ENCODE data around the gene IRF1.
A peak's percentile ranks its signal among the peaks of the same experiment; 100 is the strongest.
"Not testable (repeated sequence)": the region's sequence is repeated elsewhere in the genome, so short reads cannot be mapped to it uniquely, and the experiment has no call there.

The IRF1 gene, protein sequence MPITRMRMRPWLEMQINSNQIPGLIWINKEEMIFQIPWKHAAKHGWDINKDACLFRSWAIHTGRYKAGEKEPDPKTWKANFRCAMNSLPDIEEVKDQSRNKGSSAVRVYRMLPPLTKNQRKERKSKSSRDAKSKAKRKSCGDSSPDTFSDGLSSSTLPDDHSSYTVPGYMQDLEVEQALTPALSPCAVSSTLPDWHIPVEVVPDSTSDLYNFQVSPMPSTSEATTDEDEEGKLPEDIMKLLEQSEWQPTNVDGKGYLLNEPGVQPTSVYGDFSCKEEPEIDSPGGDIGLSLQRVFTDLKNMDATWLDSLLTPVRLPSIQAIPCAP

DNA sequence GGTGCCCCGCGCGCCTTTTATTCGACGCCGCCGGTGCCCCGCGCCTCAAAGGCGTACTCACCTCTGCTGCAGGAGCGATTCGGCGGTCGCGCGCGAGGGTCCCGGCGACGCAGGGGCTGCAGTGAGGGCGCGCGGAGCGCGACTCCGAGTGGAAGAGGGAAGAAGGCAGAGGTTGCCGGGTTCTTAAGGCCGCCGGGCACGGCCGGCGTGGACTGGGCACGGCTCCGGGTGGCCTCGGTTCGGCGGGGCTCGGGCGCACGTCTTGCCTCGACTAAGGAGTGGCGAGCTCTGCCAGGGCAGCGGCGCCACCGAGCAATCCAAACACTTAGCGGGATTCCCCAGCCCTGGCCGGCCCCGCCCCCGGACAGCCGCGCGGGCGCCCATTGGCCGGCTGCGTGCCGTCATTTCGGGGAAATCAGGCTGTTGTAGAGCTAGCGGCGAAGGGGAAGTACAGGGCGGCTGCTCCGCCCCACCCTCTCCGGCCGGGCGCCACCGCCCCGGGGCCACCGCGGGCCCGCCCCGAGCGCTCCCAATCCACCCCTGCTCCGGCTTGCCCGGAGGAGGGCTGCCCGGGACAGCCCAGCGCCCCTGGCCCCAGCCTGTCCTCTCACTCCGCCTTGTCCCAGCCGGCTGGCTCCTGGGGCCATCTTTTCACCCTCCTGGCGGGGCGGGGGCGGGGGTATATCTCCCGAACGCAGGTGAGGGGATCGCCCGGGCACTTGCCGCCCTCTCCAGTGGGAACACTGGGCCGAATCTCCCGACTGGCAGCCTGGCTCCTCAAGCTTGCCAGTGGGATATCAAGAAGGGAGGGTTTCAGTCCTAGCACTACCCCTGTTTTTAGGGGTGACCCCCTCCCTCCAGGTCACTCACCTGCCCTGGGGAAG is at the start of gene IRF1:
IRF1 (minus strand) TSS at position 290 of the 884 bp plus-strand sequence. CDS start 1,295 bp downstream, outside the sequence.
- DNase-seq: peak; percentile 99

DNA sequence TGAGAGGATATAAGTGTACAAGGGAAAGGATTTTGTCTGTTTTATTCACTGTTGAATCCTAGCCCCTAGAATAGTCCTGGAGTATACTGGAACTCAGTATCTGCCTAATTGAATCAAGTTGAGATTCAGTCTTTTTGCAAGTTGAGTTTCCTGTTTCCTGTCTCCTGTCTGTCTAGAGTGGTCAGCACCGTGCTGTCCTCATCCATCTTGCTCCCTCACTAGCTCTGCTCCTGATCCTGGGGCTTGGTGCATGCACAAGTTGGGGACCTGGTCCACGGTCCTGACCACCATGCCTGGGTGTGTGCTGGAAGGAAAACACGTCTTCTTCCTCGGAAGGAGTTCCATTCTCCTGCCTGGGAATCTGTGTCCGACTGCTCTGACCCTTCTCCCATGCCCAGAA is 49.6 kb upstream of the IRF1 start:
- DNase-seq: no peak

DNA sequence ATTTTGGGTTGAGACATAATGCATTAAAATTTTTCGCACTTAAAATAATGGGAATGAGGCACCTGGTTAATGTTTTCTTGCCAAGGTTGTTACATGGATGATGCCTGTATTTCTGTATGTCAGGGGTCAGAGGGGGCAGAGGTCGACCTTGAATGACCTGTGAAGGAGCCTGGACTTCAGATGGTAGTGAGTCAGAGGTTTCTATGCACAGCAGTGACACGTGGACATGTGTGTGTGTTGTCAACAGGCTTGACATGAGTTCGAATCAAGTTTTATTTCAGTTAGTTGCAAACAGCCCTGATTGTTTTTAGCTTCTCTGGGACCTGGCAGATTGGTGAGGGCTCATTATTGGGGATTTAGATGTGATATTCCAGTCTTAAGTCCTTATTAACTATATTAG is 49.1 kb upstream of the IRF1 start:
- no peak for DNase-seq

DNA sequence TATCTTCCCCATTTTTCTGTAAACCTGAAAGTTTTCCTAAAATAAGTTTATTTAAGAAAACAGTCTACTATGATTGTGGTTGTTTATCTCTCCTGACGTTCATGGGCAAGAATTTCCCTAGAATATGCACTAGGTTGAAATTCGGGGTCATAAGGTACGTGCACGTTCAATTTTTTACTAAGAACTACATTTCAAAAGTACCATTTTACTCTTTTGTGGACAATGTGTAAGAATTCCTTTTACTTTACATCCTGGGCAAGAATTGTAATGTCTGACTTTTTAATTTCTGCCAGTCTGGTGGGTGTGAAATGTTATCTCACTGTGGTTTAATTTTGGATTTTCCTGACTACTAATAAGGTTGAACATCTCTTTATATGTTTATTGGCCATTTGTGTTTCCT is 40.4 kb upstream of the IRF1 start:
- no peak for DNase-seq

DNA sequence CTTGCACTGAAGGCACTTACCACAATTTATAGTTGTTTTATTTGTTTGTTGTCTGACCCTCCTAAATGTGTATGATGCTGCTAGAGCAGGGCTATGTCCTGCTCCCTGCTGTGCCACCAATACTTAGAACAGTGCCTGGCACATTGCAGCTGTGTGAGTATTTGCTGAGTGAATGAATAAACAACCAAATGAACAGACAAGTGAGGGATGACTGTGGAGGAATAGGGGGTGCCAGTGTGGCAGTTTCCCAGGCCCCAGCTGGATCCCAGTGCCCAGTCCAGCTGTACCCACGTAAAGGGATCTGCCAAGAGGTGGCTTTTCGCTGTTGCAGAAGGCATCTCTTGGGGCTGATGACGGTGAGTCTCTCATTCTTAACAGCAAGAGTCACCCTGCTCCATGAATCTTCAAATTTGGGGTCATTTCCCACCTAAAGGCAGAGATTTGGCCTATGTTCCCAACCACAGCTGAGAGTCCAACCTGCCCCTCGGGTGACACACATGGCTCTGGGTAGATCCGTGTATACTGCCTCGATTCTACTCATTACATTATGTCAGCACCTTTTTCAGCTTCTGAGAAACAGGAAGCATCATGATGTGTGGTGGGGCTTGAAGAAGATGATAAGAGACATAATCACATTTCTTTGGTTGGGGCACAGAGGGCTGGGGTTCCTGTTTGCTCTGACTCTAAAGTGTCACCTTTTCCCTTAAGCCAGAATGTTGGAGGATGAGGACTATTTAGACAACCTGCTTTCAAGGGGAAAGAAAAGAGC is 38.5 kb upstream of the IRF1 start:
- no peak for DNase-seq

DNA sequence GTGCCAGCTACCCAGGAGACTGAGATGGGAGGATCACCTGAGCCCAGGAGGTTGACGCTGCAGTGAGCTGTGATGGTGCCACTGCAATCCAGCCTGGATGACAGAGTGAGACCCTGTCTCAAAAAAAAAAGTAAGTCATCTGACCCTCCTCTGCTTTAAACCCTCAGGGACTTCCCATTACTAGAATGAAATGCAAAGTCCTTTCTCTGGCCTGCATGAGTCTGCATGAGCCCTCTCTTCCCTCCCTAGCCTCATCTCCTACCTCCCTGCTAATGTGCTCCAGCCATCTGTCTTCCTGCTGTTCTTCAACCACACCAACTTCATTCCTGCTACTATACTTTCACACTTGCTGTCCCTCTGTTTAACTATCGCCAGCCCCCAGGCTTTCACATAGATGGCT is 37.4 kb upstream of the IRF1 start:
- no peak for DNase-seq

DNA sequence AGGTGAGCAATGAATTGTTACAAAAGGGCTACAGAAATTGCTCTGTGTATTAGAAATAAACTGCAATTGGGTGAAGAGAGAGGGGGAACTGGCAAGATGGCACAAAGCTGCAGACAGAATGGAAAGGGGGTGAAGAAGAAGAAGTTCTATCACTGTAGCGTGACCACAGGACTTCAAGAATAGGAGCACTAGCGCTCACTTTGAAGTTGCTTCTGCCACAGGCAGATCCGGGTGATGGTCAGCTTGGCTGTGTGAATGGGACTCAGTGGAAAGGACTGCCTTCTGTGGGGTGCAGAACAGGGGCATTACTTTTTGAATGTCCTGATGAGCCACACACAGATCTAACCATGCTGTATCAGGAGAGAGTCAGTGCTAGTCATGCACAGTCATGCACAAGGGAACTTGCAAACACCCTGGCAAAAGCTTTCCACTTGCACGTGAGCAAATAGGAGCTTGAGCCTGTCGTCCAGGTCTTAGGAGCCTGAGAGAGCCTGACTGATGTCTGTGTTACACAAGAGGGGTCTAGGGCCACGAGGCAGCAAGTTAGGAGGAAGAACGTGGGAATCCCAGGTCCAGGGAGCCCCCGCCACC is 36.5 kb upstream of the IRF1 start:
- DNase-seq: no peak

DNA sequence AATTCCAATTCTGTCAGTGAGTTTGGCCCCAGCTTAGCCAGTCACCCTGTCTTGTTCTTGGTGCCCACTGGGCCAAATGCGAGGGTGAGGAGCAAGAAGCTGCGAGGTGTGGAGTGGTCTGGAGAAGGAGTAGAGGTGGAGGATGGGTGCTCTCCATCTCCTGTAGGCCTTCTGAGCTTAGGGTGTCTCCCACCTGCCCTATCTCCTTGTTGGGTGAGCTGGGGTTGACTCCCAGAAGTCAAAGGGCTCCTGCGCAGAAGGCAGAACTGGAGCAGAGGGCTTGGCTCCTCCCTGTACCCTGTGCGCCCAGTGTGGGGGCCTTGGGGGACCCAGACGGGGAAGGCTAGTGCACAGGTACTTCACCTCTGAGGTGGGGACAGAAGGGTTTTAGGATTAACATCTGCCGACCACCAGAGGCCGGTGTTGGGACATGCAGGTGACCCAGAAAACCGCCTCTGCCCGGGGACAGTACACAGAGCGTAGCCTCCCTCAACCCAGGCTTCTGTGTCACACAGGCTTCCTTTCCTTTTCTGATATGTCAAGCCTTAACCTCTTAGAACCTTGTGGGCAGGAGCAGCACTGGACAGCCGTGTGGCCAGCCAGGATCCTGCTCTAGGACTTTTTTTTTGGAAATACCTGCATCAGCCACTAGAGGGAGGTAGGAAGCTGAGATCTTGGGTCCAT is 35.9 kb upstream of the IRF1 start:
- DNase-seq: peak; percentile 9

DNA sequence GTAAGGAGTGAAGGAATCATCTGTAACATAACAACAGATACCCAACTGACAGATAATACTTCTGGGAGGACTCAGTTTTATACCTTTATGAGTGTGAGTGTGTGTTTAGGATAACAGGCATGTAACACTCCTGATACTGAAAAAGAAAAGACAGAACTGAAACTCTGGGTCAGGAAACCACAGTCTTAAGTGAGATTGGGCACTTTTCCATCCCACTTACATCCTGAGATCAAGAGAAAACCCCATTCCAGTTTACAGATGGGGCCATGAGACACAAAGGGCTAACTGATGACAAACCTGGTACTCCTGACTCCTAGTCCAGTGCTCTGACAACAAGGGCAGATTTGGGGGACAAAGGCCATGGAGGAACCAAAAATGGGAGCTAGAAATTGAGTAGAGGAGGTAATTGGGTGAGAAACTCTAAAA is 34.7 kb upstream of the IRF1 start:
- no peak for DNase-seq

DNA sequence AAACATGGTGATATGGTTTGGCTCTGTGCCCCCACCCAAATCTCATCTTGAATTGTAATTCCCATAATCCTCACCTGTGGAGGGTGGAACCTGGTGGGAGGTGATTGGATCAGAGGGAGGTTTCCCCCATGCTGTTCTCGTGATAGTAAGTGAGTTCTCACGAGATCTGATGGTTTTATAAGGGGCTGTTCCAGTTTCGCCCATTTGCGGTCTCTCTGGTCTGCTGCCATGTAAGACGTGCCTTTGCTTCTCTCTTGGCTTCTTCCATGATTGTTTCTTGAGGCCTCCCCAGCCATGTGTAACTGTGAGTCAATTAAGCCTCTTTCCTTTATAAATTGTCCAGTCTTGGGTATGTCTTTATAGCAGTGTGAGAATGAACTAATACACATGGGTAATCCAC is 34.3 kb upstream of the IRF1 start:
- not testable (repeated sequence) for DNase-seq

DNA sequence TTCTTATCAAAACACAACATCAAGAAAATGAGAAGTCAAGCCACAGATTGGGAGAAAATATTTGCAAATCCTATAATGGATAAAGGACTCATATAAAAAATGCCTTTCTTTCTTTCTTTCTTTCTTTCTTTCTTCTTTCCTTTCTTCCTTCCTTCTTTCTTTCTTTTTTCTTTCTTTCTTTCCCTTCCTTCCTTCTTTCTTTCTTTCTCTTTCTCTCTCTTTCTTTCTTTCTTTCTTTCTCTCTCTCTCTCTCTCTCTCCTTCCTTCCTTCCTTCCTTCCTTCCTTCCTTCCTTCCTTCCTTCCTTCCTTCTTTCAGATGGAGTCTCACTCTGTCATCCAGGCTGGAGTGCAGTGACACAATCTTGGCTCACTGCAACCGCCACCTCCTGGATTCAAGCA is 31.5 kb upstream of the IRF1 start:
- not testable (repeated sequence) for DNase-seq

DNA sequence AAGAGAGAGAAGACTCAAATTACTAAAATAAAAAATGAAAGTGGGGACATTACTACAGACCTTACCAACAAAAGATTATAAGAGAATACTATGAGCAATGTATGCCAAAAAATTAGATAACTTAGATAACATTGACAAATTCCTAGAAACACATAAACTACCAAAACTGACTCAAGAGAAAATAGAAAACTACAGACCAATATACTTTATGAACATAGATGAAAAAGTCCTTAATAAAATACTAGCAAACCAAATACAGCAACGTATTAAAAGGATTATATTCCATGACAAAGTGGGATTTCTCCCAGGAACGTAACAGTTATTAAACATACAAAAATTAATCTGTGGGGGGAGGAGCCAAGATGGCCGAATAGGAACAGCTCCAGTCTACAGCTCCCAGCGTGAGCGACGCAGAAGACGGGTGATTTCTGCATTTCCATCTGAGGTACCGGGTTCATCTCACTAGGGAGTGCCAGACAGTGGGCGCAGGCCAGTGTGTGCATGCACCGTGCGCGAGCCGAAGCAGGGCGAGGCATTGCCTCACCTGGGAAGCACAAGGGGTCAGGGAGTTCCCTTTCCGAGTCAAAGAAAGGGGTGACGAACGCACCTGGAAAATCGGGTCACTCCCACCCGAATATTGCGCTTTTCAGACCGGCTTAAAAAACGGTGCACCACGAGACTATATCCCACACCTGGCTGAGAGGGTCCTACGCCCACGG is 23.2 kb upstream of the IRF1 start:
- DNase-seq: not testable (repeated sequence)

DNA sequence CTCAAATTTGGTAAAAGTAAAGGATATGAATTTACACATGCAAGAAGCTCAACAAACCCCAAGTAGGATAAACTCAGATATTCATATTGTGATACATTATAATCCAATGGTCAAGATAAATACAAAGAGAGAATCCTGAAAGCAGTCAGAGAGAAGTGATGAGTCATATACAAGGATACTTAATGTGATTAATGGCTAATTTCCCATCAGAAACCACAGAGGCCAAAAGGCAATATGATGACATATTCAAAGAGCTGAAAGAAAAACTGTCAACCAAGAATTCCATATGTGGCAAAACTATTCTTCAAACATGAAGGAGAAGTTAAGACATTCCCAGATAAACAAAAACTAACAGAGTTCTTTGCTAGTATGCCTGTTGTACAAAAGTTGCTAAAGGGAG is 19.5 kb upstream of the IRF1 start:
- no peak for DNase-seq

DNA sequence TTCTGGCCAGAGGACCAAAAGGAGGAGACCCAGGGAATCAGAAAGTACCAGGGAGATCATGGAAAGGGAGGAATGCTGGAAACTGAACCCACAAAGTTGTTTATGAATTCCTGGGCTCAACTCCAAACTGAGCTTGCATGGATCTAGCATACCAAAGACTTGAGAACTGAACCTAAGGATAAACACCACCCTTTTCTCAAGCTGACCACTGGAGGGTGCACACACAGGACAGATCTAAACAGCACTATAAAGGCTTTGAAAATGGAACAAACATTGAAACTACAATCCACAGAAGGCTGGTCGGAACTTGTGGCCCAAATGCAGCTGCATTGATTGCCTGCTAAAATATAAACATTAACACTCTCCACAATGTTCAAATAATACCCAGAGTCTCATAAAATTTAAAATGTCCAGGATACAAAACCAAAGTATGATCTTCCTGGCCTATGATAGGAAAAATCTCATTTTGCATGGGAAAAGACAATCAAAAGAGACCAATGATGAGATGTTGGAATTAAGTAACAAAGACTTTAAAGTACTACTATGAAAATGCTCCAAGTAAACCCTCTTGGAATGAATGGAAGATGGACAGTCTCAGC is 15.6 kb upstream of the IRF1 start:
- no peak for DNase-seq

DNA sequence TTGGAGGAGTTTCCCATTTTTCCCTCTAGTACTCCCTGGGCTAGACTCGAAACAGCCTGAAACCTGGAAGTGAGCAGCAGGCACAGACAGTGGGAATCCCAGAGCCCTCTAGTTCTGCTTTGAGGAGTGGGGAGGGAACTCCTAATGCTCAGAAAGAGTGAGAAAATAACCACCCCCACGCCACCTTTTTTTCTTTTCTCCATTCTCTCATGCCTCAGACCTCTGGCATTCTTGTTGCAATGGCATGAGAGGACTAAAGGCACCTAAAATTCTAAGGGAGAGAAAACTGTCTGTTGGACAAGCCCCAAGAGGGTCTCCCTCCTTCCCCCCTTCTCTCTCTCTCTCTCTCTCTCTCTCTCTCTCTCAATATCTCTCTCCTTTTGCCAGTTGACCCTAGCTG is 15.1 kb upstream of the IRF1 start:
- DNase-seq: no peak

DNA sequence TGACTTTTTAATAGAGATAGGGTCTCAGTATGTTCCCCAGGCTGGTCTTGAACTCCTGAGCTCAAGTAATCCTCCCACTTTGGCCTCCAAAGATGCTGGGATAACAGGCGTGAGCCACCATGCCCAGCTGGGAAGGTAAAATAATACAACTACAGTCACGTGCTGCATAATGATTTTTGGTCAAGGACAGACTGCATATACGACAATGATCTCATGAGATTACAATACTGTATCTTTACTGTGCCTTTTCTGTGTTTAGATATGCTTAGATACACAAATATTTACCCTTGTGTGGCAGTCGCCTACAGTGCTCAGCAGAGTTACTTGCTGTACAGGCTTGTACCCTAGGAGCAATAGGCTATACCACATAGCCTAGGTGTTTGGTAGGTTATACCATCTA is 14.2 kb upstream of the IRF1 start:
- DNase-seq: no peak

DNA sequence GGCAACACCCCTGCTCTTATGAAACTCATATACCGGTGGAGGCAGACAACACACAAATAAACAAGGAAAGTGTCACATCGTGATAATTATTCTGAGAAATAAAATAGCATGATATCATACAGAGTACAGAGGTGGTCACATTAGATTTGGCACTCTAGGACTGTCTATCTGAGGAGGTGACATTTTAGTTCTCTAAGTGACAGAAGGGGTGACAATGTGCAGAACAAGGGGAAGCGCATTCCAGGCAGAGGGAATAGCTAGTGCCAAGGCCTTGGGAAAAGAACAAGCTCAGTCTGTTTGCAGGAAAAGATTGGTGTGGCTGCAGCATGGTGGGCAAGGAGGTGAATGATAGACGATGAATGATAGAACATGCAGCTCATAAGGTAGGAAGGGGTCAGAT is 12.7 kb upstream of the IRF1 start:
- DNase-seq: no peak

DNA sequence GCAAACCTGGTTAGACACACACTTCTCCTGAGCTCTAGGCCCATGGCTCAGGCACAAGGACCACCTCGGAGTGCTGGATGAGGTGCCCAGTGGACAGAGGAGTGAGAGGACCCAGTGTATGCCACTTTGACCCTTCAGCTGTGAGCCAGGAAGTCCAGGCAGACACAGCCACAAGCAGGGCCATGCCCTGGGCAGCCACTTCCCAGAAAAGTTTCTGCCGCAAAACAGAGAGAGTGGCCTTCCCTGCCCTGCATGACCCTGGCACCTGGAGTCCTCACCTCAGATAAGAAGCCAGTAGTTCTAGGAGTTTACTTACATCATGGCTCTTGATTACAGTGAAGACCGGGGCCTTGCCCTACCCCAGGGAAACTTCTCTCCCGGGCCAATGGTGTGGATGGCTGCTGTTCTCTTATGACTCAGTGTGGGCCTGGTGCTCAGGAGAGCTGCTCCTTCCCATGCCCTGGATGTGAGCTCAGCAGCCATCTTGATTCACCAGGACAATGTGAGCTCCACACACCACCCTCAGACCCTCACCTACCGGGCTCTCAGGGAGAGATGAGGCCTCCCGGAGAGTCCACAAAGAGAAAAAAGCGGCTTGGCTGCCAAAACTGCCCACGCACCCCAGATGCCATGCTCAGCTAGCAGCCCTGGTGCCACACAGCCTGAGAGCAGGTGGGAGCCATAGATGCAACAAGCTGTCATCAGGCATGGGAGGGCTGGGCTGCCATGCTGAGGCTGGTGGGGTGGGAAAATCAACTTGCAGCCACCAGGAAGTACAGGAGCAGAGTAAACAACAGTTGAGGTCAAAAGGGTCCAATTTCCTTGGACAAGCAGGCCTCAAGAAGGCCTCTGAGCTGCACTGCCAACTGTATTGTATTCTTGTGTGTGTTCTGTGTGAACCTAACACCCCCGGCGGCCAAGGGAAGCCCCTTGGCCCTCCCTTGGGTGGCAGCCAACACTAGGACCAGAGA is 11.7 kb upstream of the IRF1 start:
- DNase-seq: no peak

DNA sequence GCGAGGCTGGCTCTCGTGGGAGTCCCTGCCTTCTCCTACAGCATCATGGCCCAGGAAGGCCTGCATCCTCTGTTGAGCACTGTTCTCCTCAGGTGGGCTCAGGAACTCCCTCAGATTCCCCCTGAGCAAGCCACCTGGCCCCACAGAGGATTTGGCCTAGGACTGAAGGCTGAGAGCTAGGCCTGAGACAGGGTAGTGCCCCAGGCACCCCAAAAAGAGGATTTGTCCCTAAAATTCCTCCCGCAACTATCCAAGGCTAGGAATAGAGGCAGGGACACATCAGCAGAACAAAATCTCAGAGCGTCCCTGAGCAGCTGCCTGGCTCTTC is 11.0 kb upstream of the IRF1 start:
- no peak for DNase-seq

DNA sequence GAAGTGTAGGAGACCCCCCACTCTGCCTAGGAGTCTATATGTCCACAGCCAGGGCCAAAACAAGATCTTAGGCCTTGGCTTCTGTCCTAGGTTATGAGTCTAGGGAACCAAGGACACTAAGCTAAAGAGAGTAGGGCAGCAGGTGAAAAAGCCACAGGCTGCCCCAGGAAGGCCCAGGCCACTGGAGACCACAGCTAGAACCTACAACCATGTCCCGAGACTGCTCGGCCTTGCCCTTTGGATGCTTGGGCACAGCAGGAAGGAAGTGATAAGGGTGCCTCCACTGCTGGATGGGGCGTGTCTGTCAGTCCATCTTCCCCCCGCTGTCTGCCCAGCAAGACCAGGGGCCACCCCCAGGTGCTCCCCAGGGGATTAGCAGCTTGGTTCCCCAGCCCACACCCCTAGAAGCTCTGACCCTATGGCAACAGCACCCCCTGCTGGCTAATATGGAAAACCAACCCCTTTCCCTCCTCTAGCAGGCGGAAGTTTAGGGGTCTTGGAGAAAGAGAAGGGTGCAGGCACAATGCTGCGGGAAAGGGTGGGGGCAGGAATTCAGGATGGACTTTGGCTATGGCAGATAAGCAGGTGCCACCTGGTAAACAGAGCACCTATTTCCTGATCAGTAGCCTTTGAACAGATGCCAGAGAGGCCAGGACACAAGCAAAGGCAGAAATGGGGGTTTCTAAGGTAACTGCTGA is 10.5 kb upstream of the IRF1 start:
- peak; percentile 86 for DNase-seq
